Measurements from ENCODE around the gene FAM186B.

FAM186B gene

GRCh38 chr12:49541140-49541861 is 64.1 kb downstream of the FAM186B start:
- Histone ChIP-seq H3K9ac (ENCODE audit: low read length) (no peak overlapping the region), H3K4me1 (ENCODE audit: control insufficient read depth, insufficient read depth, low read length) (peaks cover 23% of the 10 kb centered on the region; the same call in 1 of the 2 replicates), H3K36me3 (ENCODE audit: control insufficient read depth, insufficient read depth, low read length) (no peaks in the 10 kb centered on the region), H3K27ac (ENCODE audit: low read depth, low read length) (no peak overlapping the region), H3K27me3 (ENCODE audit: control insufficient read depth, insufficient read depth, low read length) (peaks cover 99% of the 10 kb centered on the region), H3K4me3 (ENCODE audit: low read depth, low read length) (no peak overlapping the region), H3K9me3 (ENCODE audit: control insufficient read depth, insufficient read depth, low read depth, low read length) (no peaks in the 10 kb centered on the region)

GRCh38 chr12:49540229-49541139 is 65.0 kb downstream of the FAM186B start:
- H3K9me3 ChIP-seq (ENCODE audit: control insufficient read depth, insufficient read depth, low read depth, low read length): no peaks in the 10 kb centered on the region
- no peak overlapping the region for H3K4me3 ChIP-seq (ENCODE audit: low read depth, low read length)
- H3K27me3 ChIP-seq (ENCODE audit: control insufficient read depth, insufficient read depth, low read length): peaks cover 99% of the 10 kb centered on the region
- H3K9ac ChIP-seq (ENCODE audit: low read length): no peak overlapping the region
- H3K4me1 ChIP-seq (ENCODE audit: control insufficient read depth, insufficient read depth, low read length): peaks cover 23% of the 10 kb centered on the region; the same call in 1 of the 2 replicates
- H3K27ac ChIP-seq (ENCODE audit: low read depth, low read length): no peak overlapping the region
- H3K36me3 ChIP-seq (ENCODE audit: control insufficient read depth, insufficient read depth, low read length): no peaks in the 10 kb centered on the region

- Histone ChIP-seq H3K9me3 (ENCODE audit: control insufficient read depth, insufficient read depth, low read depth, low read length) (no peaks in the 10 kb centered on the region), H3K4me1 (ENCODE audit: control insufficient read depth, insufficient read depth, low read length) (peaks cover 23% of the 10 kb centered on the region; the same call in 1 of the 2 replicates), H3K27ac (ENCODE audit: low read depth, low read length) (no peak overlapping the region), H3K27me3 (ENCODE audit: control insufficient read depth, insufficient read depth, low read length) (peaks cover 100% of the 10 kb centered on the region), H3K4me3 (ENCODE audit: low read depth, low read length) (peak overlapping the region; percentile 27), H3K36me3 (ENCODE audit: control insufficient read depth, insufficient read depth, low read length) (no peaks in the 10 kb centered on the region), H3K9ac (ENCODE audit: low read length) (no peak overlapping the region)
Measured at GRCh38 chr12:49539406-49540228, 65.8 kb downstream of the FAM186B start.

- H3K27me3 ChIP-seq (ENCODE audit: control insufficient read depth, insufficient read depth, low read length): peaks cover 93% of the 10 kb centered on the region
- H3K9ac ChIP-seq (ENCODE audit: low read length): no peak within 1 kb of the TSS
- H3K27ac ChIP-seq (ENCODE audit: low read depth, low read length): no peak within 1 kb of the TSS
- no peaks in the 10 kb centered on the region for H3K9me3 ChIP-seq (ENCODE audit: control insufficient read depth, insufficient read depth, low read depth, low read length)
- peaks cover 18% of the 10 kb centered on the region; the same call in 1 of the 2 replicates for H3K4me1 ChIP-seq (ENCODE audit: control insufficient read depth, insufficient read depth, low read length)
- H3K4me3 ChIP-seq (ENCODE audit: low read depth, low read length): peak within 1 kb of the TSS; percentile 51
- no peaks in the 10 kb centered on the region for H3K36me3 ChIP-seq (ENCODE audit: control insufficient read depth, insufficient read depth, low read length)
Measured at GRCh38 chr12:49538510-49539403, 66.7 kb downstream of the FAM186B start, which contains the start of gene KCNH3. KCNH3 (plus strand) TSS chr12:49539030; CDS start chr12:49539417, 387 bp downstream.

- H3K27me3 ChIP-seq (ENCODE audit: control insufficient read depth, insufficient read depth, low read length): peaks cover 84% of the 10 kb centered on the region
- peak overlapping the region; percentile 51 for H3K4me3 ChIP-seq (ENCODE audit: low read depth, low read length)
- peaks cover 17% of the 10 kb centered on the region; the same call in 1 of the 2 replicates for H3K4me1 ChIP-seq (ENCODE audit: control insufficient read depth, insufficient read depth, low read length)
- no peak overlapping the region for H3K9ac ChIP-seq (ENCODE audit: low read length)
- H3K27ac ChIP-seq (ENCODE audit: low read depth, low read length): no peak overlapping the region
- H3K36me3 ChIP-seq (ENCODE audit: control insufficient read depth, insufficient read depth, low read length): no peaks in the 10 kb centered on the region
- no peaks in the 10 kb centered on the region for H3K9me3 ChIP-seq (ENCODE audit: control insufficient read depth, insufficient read depth, low read depth, low read length)
Measured at GRCh38 chr12:49537752-49538509, 67.5 kb downstream of the FAM186B start.

Data from HUES6 (cell line).